OCI-LY1 (cell line): ENCODE results near the gene PYGL.
"Not testable (repeated sequence)": the region's sequence is repeated elsewhere in the genome, so short reads cannot be mapped to it uniquely, and the experiment has no call there.

ENCODE experiments used
- H2AFZ ChIP-seq: fragments of 200-600 bp; sonication (generic), shearing (Covaris generic); 2 replicates; pipeline ENCODE4 v1.6.0; 2014; ENCODE audit warnings: antibody characterized with exemption, mild to moderate bottlenecking, low read length
- H3F3A ChIP-seq: fragments of 200-600 bp; sonication (generic), shearing (Covaris generic); 2 replicates; pipeline ENCODE4 v1.6.0; 2014; ENCODE audit warnings: mild to moderate bottlenecking, antibody characterized with exemption, low read length, moderate library complexity; ENCODE audit not compliant: insufficient read depth
- H3K27ac ChIP-seq: fragments of 200-600 bp; sonication (generic); 2 replicates; pipeline ENCODE4 v1.5.1; 2014; ENCODE audit warnings: low read length, mixed run types, mild to moderate bottlenecking, low read depth; ENCODE audit not compliant: poor library complexity, severe bottlenecking
- H3K27me3 ChIP-seq: fragments of 200-600 bp; sonication (generic); 2 replicates; pipeline ENCODE4 v1.6.0; 2014; ENCODE audit warnings: antibody characterized with exemption, mild to moderate bottlenecking, low read length, moderate library complexity; ENCODE audit not compliant: insufficient read depth
- H3K36me3 ChIP-seq: fragments of 200-600 bp; sonication (generic); 2 replicates; pipeline ENCODE4 v1.6.1; 2014; ENCODE audit warnings: mild to moderate bottlenecking, antibody characterized with exemption, low read length, moderate library complexity, mixed read lengths; ENCODE audit not compliant: insufficient read depth
- H3K4me1 ChIP-seq: fragments of 200-600 bp; sonication (generic); 2 replicates; pipeline ENCODE4 v1.5.1; 2014; ENCODE audit warnings: mild to moderate bottlenecking, low read length, moderate library complexity; ENCODE audit not compliant: insufficient read depth, severe bottlenecking
- H3K4me2 ChIP-seq: fragments of 200-600 bp; sonication (generic), shearing (Covaris generic); 2 replicates; pipeline ENCODE4 v1.6.1; 2014; ENCODE audit warnings: low read length
- H3K4me3 ChIP-seq: fragments of 200-600 bp; sonication (generic); 2 replicates; pipeline ENCODE4 v1.5.1; 2014; ENCODE audit warnings: low read length, low read depth, mild to moderate bottlenecking, mixed read lengths; ENCODE audit not compliant: poor library complexity, severe bottlenecking
- H3K79me2 ChIP-seq: fragments of 200-600 bp; shearing (Covaris generic); 2 replicates; pipeline ENCODE4 v1.6.1; 2016; ENCODE audit warnings: mixed run types, low read length, mixed read lengths; ENCODE audit not compliant: insufficient read depth
- H3K9ac ChIP-seq: fragments of 200-600 bp; sonication (generic), shearing (Covaris generic); 2 replicates; pipeline ENCODE4 v1.6.1; 2014; ENCODE audit warnings: mild to moderate bottlenecking, low read length, mixed read lengths
- H3K9me2 ChIP-seq: fragments of 200-600 bp; sonication (generic), shearing (Covaris generic); 2 replicates; pipeline ENCODE4 v1.6.1; 2014; ENCODE audit warnings: low read depth, mild to moderate bottlenecking, low read length, mixed read lengths
- H3K9me3 ChIP-seq: fragments of 200-600 bp; shearing (Covaris generic); 2 replicates; pipeline ENCODE4 v1.6.1; 2014; ENCODE audit warnings: low read length, mixed read lengths
- H4K20me1 ChIP-seq: fragments of 200-600 bp; sonication (generic), shearing (Covaris generic); 2 replicates; pipeline ENCODE4 v1.6.0; 2016; ENCODE audit warnings: mild to moderate bottlenecking, low read length; ENCODE audit not compliant: insufficient read depth
- CTCF ChIP-seq: fragments of 200-600 bp; sonication (generic), shearing (Covaris generic); IDR thresholded peaks from 2 replicates; pipeline ENCODE4 v1.5.1; 2017; ENCODE audit warnings: mild to moderate bottlenecking, antibody characterized with exemption, low read length, moderate library complexity, mixed read lengths
- EZH2 ChIP-seq: fragments of 200-600 bp; sonication (generic), shearing (Covaris generic); IDR thresholded peaks from 2 replicates; pipeline ENCODE4 v1.8.0; 2017; ENCODE audit warnings: borderline replicate concordance, mixed run types, mild to moderate bottlenecking, antibody characterized with exemption, low read length, moderate library complexity, mixed read lengths

PYGL gene

GRCh38 chr14:50920482-50921230 is 23.6 kb downstream of the PYGL start:
- Histone ChIP-seq H4K20me1 (no peaks in the 10 kb centered on the region), H3K4me2 (no peak overlapping the region), H3K9me3 (no peaks in the 10 kb centered on the region), H2AFZ (no peak overlapping the region), H3K9ac (no peak overlapping the region), H3K27ac (no peak overlapping the region), H3F3A (no peaks in the 10 kb centered on the region), H3K4me3 (no peak overlapping the region), H3K9me2 (no peaks in the 10 kb centered on the region), H3K4me1 (no peaks in the 10 kb centered on the region), H3K36me3 (no peaks in the 10 kb centered on the region), H3K79me2 (no peaks in the 10 kb centered on the region), H3K27me3 (no peaks in the 10 kb centered on the region)
- TF ChIP-seq CTCF = no peak
- no peak for TF ChIP-seq EZH2

GRCh38 chr14:50919524-50919923 is 24.8 kb downstream of the PYGL start:
- not testable (repeated sequence) for H2AFZ ChIP-seq, H3K79me2 ChIP-seq, H3K4me2 ChIP-seq, H3K4me3 ChIP-seq, H3K27ac ChIP-seq, H3K9me2 ChIP-seq, H3K9ac ChIP-seq, H3K4me1 ChIP-seq, H3K36me3 ChIP-seq, H4K20me1 ChIP-seq, H3F3A ChIP-seq, H3K27me3 ChIP-seq, H3K9me3 ChIP-seq

- Histone ChIP-seq H4K20me1 (no peaks in the 10 kb centered on the region), H3K9ac (no peak overlapping the region), H3K4me1 (no peaks in the 10 kb centered on the region), H3K4me3 (no peak overlapping the region), H3K4me2 (no peak overlapping the region), H3K27ac (no peak overlapping the region), H2AFZ (no peak overlapping the region), H3F3A (no peaks in the 10 kb centered on the region), H3K79me2 (no peaks in the 10 kb centered on the region), H3K9me2 (no peaks in the 10 kb centered on the region), H3K27me3 (no peaks in the 10 kb centered on the region), H3K36me3 (0 out of 2 replicates have a peak, but pooled peaks cover under 1% of the 10 kb centered on the region), H3K9me3 (no peaks in the 10 kb centered on the region)
- TF ChIP-seq CTCF (no peak), EZH2 (no peak)
Measured at GRCh38 chr14:50917449-50917848, 26.8 kb downstream of the PYGL start.
